Lower leg skin (tissue), 3 donors: Measurements from ENCODE around the gene LMO4.
A peak's percentile ranks its signal among the peaks of the same experiment; 100 is the strongest.

Experiments used
- POLR2A ChIP-seq, 2 donors: fragments of 450-650 bp; IDR thresholded peaks; one replicate each; pipeline ENCODE4 v1.6.1; 2016 to 2017; ENCODE audit warnings: antibody characterized with exemption in 2 of 2, mild to moderate bottlenecking in 1 of 2, moderate library complexity in 1 of 2
- TF ChIP-seq, protein P1 (sequence below), 3 donors: fragments of 450-650 bp; IDR thresholded peaks; one replicate each; pipeline ENCODE4 v1.5.1; 2016; ENCODE audit warnings: antibody characterized with exemption in 3 of 3, mild to moderate bottlenecking in 3 of 3, moderate library complexity in 2 of 3

DNA sequence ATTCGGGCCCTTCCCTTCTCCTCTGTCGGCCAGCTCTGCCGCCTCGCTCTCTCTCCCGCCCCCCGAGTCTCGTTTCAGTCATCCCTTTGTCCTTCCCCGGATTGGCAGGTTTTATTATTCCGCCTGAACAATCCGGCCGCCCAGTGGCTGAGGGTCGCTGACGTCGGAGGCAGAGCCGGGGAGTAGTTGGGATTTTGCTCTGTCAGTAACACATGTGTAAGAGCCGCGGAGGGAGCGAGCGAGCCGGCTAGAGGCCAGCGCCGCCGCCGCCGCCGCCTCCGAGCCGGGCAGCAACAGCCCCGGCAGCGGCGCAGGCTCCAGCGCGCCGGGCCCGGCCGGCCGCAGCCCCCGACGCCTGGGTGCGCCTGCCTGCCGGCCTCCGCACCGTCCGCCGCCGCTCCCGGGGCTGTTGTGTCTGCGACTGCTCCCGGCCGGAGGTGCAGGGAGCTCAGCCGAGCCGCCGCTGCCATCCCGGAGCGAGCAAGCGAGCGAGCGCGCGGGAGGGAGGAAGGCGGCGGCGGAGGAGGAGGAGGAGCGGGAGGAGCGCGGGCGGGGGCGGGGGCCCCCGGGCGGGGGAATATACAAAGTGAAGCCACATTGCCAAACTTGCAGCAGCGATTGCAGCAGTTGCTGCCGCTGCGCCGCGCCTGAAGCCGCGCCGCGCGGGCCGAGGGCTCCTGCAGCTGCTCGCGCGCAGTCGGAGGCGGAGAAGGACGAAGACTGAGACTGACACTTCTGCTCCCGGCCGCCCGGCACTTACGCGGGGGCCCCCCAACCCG, at the start of gene LMO4:
- TF ChIP-seq, protein P1, sequence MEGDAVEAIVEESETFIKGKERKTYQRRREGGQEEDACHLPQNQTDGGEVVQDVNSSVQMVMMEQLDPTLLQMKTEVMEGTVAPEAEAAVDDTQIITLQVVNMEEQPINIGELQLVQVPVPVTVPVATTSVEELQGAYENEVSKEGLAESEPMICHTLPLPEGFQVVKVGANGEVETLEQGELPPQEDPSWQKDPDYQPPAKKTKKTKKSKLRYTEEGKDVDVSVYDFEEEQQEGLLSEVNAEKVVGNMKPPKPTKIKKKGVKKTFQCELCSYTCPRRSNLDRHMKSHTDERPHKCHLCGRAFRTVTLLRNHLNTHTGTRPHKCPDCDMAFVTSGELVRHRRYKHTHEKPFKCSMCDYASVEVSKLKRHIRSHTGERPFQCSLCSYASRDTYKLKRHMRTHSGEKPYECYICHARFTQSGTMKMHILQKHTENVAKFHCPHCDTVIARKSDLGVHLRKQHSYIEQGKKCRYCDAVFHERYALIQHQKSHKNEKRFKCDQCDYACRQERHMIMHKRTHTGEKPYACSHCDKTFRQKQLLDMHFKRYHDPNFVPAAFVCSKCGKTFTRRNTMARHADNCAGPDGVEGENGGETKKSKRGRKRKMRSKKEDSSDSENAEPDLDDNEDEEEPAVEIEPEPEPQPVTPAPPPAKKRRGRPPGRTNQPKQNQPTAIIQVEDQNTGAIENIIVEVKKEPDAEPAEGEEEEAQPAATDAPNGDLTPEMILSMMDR (IDR thresholded peaks at IDR 0.05): no peak
- TF ChIP-seq POLR2A (IDR thresholded peaks at IDR 0.05): peak in 1 of 2 donors; percentile 81
